Measurements from ENCODE around the gene PRR33.
"Not testable (repeated sequence)": the region's sequence is repeated elsewhere in the genome, so short reads cannot be mapped to it uniquely, and the experiment has no call there.

Gene PRR33

DNA sequence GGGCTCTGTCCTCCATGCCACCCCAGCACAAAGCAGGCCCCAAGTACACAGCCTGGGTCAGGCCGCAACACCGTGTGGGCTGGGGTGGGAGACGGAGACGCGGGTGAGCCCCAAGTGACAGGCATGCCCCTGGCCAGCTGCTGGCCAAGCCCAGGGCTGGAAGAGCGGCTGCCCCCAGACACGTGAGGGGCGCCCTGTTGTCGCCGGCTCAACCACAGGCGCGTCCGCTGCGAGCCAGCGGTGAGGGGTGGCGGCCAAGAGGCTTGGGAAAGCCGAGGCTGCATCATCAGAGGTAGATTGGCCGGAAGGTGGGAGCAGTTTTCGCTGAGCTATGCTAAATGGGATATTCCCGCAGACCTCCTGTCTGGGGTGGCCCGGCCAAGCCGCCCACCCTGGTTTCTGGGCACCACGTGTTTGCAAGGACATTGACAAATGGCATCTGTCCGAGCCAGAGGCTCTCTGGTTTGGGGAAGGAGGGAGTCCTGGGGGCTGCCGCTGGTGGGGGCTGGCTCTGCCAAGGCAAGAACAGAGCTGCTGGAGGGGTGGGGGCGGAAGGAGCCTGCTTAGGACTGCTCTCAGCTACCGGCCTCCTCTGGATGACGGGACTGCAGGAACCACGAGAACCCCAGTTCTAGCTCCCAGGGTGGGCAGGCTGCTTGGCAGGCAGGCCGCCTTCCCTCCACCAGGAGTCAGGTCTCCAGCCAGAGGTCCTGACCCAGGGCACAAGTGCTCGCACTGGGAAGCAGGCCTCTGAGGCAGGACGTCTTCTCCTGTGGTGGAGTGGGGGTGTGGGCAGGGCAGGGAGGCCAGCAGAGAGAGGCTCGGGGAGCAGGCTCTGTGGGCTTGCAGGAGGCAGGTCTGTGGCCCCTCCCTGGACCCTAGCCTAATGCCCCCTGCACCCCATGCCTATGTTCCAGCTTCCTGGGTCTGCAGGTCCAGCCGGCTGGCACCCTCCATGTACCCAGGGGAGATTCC lies 552 bp downstream of the PRR33 start:
- no peaks in the 10 kb centered on the region for H3K4me1 ChIP-seq (ENCODE audit: insufficient read depth, low read length)
- no peaks in the 10 kb centered on the region for H3K9me3 ChIP-seq (ENCODE audit: control insufficient read depth, insufficient read depth, low read length)
- no peak overlapping the region for H3K9ac ChIP-seq (ENCODE audit: low read depth, low read length)

DNA sequence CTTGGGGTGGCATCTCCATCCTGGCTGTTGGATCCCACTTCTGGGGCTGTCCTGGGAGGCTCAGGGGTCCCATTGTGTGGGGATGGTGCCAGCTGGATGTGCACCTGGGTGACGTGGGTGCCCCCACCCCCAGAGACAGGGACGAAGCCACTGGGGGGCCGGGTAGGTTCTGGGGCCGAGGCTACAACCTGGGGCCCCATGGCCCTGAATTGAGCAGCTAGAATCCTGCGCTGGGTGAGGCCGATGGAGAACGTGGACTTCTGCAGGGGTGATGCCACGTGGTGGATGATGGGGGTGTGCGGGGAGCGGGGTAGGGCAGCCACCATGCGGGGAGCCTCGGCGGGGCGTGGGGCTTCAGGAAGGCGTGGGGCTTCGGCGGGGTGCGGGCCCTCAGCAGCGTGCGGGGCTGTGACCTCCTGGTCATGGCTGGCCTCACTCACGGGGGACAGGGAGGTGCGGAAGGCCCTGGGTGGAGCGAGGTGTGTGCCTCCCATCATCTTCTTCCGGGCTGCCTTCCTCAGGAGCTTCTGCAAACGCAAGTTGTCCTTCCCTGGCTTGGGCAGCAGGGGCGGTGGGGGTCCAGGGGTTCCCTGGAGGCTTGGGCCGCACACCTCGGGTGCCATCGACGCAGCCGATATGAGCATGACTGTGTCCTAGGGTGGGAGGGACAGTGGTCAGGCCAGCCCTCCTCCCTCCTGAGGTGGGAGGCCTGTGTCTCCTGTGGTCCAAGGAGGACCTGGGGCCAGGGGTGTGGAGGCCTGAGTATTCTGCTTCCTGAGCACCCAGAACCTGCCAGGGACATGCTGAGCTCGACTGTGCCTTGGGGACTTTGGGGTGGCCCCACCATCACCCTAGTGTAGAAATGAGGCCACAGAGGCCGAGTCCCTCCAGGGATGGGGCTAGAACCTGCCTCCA lies 1.5 kb downstream of the PRR33 start:
- H3K9ac ChIP-seq (ENCODE audit: low read depth, low read length) = no peak overlapping the region
- no peaks in the 10 kb centered on the region for H3K4me1 ChIP-seq (ENCODE audit: insufficient read depth, low read length)
- no peaks in the 10 kb centered on the region for H3K36me3 ChIP-seq (ENCODE audit: insufficient read depth, low read length)
- no peaks in the 10 kb centered on the region for H3K9me3 ChIP-seq (ENCODE audit: control insufficient read depth, insufficient read depth, low read length)

More for the DNA sequence above, 552 bp downstream of the PRR33 start:
- no peaks in the 10 kb centered on the region for H3K36me3 ChIP-seq (ENCODE audit: insufficient read depth, low read length)

DNA sequence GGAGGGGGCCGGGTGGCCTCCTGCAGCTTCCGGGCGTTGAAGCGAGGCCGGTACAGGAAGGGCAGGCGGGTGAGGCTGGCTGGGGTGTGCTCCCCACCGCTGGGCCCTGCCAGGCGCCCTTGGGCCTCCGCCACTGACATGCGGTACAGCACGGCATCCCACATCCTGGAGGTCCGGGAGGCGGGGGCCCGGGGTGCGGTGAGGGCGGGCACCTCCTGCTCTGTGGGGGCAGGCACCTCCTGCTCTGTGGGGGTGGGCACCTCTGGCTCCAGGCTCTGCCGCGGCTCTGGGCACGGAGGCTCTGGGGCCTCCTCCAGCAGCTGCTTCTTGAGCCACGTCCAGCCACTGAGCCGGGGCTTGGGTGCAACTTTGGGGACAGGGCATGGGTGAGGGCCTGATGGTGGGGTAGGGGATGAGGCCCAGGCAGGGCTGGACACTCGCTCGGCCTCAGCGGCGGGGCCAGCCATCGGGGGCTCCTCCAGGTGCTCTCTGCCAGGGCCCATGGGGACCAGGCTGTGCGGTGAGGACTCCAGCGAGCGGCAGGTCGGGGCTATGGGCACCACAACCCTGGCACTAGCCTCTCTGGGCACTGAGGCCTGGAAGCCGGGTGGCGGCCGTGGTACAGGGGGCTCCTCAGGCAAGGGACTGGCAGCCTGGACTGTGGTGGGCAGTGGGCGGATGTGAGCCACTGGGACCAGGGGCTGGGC lies 2.3 kb downstream of the PRR33 start:
- no peaks in the 10 kb centered on the region for H3K36me3 ChIP-seq (ENCODE audit: insufficient read depth, low read length)
- no peak overlapping the region for H3K9ac ChIP-seq (ENCODE audit: low read depth, low read length)
- H3K4me1 ChIP-seq (ENCODE audit: insufficient read depth, low read length) = no peaks in the 10 kb centered on the region
- no peaks in the 10 kb centered on the region for H3K9me3 ChIP-seq (ENCODE audit: control insufficient read depth, insufficient read depth, low read length)

DNA sequence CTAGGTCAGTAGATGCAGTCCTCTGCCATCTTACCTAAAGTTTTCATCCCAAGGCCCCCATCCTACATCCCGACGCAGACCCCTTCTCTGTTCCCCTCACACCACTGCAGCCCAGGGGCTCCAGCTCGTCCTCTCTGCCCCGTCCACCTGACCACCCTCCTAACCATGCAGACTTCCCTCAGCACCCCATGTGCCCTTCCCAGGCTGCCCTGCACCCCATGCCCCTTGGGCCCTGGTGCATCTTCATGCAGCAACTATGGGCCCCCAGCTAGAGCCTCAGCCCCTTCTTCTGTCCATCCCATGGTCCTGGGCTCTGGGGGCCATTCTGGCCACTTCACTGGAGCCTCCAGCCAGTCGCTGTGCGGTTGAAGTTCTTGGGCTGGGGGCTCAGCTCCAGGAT lies 2.9 kb downstream of the PRR33 start:
- Histone ChIP-seq H3K9me3 (ENCODE audit: control insufficient read depth, insufficient read depth, low read length) (no peaks in the 10 kb centered on the region), H3K4me1 (ENCODE audit: insufficient read depth, low read length) (no peaks in the 10 kb centered on the region), H3K9ac (ENCODE audit: low read depth, low read length) (no peak overlapping the region), H3K36me3 (ENCODE audit: insufficient read depth, low read length) (no peaks in the 10 kb centered on the region)

DNA sequence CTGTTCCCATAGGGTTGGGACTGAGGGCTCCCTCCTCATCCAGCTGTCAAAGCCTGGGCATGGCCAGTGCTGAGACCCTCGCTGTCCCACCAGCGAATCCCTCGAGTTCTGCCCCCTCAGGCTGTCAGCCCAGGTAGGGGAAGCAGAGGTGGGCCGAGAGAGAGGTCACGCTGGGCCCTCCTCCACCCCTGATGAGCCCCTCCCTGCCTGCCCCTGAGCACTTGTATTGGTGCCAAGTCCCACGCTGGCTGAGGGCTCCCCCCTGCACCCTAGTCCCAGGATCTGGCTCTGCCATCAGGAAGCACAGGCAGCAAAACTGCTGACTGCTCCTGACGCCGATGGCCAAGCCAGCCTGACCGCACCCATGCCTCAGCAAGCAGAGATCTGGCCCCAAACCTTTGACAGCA lies 3.3 kb downstream of the PRR33 start:
- H3K9me3 ChIP-seq (ENCODE audit: control insufficient read depth, insufficient read depth, low read length) = no peaks in the 10 kb centered on the region
- H3K4me1 ChIP-seq (ENCODE audit: insufficient read depth, low read length) = no peaks in the 10 kb centered on the region
- no peak overlapping the region for H3K9ac ChIP-seq (ENCODE audit: low read depth, low read length)
- no peaks in the 10 kb centered on the region for H3K36me3 ChIP-seq (ENCODE audit: insufficient read depth, low read length)

DNA sequence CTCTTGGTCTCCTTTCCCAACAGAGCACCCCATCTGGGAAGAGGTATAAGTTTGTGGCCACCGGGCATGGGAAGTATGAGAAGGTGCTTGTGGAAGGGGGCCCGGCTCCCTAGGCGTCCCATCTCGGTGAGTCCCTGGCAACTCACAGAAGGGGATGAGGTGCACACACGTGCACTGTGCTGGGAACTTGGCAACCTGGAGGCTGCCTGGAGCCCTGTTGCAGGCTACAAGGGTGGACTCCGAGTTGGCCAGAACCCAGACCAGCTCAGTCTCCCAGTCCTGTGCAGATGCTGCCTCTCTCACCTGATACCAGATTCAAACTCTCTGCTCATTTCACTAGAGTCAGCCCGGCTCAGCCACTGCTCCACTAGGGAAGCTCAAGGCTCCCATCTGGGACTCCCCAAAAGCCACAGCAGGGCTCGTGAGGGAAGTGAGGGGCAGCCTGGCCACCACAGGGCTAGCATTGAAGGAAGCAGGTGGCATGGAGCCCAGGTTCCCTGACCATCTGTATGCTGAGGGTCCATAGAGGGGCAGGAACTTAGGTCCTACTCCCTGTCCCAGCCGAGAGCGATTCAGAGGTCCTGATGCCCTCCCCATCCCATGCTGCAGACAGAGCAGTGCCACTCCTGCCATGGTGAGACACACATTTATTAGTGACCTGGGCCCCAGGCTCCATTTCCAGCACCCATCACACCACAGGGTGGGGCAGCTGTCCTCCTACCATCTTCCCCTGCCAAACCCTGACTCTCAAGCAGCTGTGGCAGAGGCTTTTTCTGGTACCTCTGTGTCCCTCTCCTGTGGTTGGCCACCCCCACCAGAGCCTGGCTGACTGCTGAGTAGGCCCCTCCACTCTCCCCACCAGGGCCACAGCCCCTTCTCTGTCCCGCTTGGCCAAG lies 4.0 kb downstream of the PRR33 start:
- Histone ChIP-seq H3K9me3 (ENCODE audit: control insufficient read depth, insufficient read depth, low read length) (no peaks in the 10 kb centered on the region), H3K4me1 (ENCODE audit: insufficient read depth, low read length) (no peaks in the 10 kb centered on the region; the same call in 1 of the 2 replicates), H3K36me3 (ENCODE audit: insufficient read depth, low read length) (no peaks in the 10 kb centered on the region), H3K9ac (ENCODE audit: low read depth, low read length) (no peak overlapping the region)

DNA sequence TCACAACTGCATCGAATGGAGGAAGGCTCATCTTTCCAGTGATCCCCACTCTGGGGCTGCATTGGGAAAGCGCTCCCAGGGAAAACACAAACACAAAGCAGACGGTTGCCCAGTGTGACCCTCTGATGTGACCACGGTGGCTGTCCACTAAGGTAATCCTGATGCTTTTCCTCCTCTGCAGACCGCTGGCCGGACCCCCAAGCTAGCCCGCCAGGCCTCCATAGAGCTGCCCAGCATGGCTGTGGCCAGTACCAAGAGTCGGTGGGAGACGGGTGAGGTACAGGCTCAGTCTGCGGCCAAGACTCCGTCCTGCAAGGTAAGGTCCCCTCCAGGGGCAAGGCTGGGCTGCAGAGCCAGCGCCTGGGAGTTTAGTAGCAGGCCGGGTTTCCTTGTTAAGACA lies 5.1 kb downstream of the PRR33 start:
- H3K4me1 ChIP-seq (ENCODE audit: insufficient read depth, low read length); H3K9me3 ChIP-seq (ENCODE audit: control insufficient read depth, insufficient read depth, low read length); H3K9ac ChIP-seq (ENCODE audit: low read depth, low read length); H3K36me3 ChIP-seq (ENCODE audit: insufficient read depth, low read length): not testable (repeated sequence)

DNA sequence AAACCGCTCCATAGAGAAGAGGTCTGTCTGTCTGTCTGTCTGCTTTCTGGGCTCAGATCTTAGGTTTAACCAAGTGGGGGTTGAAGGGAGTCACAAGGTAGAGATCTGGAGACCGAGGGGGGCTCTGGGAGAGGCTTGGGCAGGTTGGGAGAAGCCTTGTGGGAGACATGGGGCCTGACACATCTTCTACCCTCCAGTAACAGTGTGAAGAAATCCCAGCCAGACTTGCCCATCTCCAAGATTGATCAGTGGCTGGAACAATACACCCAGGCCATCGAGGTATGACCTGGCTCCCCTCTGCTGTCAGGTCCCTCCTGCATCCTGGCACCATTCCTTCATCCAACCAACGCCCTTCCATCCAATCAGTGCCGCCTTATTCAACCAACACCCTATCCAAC lies 7.4 kb downstream of the PRR33 start:
- Histone ChIP-seq H3K9ac (ENCODE audit: low read depth, low read length) (no peak overlapping the region), H3K9me3 (ENCODE audit: control insufficient read depth, insufficient read depth, low read length) (no peaks in the 10 kb centered on the region), H3K4me1 (ENCODE audit: insufficient read depth, low read length) (no peaks in the 10 kb centered on the region; the same call in 1 of the 2 replicates), H3K36me3 (ENCODE audit: insufficient read depth, low read length) (no peaks in the 10 kb centered on the region)

DNA sequence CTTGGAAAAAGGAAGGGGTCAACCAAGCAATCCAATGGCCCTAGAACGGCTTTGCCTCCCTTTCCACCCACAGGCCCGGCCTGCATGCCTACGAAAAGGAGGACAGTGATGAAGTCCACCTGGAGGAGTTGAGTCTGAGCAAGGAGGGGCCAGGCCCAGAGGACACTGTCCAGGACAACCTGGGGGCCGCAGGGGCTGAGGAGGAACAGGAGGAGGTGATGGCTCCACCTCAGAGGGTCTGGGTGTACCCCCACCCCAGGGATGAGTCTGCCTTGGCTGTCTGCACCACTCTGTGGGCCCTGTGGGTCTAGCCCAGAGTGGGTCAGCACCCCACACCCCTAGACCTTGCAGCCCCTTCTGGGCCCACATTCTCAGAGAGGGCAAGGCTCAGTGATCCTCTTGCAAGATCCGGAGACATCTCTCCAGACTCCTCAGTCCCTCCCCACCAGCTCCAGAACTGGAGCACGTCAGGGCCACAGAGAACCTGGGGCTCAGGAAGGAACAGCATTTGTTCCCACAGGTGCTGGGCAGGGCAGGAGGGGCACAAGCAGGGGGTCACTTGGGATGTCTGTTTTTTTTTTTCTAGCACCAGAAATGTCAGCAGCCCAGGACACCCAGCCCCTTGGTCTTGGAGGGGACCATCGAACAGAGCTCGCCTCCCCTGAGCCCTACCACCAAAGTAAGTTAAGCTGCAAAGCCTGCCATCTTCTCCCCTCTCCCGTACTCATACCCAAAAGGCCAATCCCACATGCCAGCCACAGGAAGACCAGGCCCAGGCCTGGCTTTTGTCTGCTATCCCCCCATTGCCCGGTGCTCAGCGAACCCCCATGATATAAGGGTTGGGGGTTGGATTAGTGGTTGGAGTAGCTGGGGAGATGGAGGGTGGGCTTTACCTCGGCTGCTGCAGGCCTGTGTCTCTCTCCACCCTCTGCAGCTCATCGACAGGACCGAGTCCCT lies 8.1 kb downstream of the PRR33 start:
- H3K9ac ChIP-seq (ENCODE audit: low read depth, low read length) = no peak overlapping the region
- H3K9me3 ChIP-seq (ENCODE audit: control insufficient read depth, insufficient read depth, low read length) = no peaks in the 10 kb centered on the region
- no peaks in the 10 kb centered on the region for H3K36me3 ChIP-seq (ENCODE audit: insufficient read depth, low read length)
- no peaks in the 10 kb centered on the region; the same call in 1 of the 2 replicates for H3K4me1 ChIP-seq (ENCODE audit: insufficient read depth, low read length)

DNA sequence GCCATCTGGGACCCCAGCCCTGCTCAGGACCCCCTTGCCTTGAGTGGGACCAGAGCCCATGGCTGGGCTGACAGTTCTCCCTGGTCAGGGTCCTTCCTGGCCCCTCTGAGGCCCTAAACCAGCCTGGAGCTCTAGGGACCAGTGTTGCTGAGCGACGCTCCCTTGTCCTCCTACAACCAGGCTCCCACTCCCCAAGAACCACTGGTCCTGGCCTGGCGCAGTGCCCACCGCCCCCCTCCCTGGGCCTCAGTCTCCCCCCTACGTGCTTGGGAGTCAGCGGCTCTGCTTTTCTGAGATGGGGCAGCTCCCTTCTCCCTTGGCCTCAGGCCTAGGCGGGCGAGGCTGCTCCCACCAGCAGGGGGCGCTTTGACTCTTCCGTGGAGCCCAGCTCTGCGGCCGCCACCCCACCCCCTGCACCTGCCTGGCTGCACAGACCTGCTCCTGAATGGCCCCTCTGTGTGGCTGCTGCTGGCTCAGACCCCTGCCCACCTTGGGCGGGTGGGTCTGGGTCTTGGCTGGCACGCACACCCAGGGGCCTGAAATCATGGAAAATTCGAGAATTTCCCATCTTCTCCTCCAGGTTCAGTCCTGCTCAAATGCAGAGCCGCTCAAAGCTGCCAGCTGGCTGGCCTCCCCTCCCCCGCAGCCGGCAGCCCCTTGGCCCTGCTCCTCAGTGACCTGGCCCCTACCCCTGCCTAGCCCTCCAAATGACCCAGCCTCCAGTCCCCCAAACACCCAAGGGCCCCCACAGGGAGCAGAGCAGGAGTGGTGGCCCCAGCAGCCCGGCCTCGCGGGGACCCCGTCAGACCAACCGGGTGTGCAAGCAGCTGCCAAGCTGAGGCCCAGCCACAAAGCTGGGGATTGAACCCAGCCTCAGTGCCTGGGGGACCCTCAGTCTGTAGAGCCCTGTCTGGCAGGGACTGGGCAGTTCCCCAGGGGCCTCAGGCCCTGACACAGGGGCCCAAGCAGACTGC lies 9.1 kb downstream of the PRR33 start:
- no peaks in the 10 kb centered on the region for H3K36me3 ChIP-seq (ENCODE audit: insufficient read depth, low read length)
- H3K9ac ChIP-seq (ENCODE audit: low read depth, low read length) = no peak overlapping the region
- H3K9me3 ChIP-seq (ENCODE audit: control insufficient read depth, insufficient read depth, low read length) = no peaks in the 10 kb centered on the region
- no peaks in the 10 kb centered on the region; the same call in 1 of the 2 replicates for H3K4me1 ChIP-seq (ENCODE audit: insufficient read depth, low read length)

DNA sequence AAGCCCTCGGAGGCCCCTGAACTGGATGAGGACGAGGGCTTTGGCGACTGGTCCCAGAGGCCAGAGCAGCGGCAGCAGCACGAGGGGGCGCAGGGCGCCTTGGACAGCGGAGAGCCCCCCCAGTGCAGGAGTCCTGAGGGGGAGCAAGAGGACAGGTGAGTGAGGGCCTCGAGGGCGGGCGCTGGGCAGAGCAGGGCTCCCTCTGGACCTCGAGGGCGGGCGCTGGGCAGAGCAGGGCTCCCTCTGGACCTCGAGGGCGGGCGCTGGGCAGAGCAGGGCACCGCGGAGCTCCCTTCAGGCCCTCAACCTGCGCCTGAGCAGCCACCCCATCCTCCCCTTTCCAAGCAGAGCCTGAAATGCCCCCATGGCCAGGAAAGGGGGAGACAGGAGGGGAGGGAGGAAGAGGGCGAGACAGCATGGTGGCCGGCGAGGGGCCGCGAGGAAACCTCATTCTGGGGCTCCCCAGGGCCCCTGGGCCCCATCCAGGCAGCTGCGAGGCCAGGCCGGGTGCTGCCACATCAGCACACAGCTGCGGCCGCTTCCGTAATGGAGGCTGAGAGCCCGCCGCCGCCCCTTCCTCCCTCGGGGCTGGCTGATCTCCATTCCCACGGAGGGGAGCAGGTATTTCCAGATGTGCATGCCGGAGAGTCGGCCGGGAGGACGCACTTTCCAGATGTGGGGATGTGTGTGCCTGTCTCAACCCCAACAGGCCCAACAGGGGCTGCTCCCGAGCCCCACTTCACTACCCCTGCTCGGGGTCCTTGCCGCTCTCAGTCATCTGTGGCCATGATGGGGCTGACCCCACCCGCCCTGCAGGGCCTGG lies 10.0 kb downstream of the PRR33 start:
- Histone ChIP-seq H3K9me3 (ENCODE audit: control insufficient read depth, insufficient read depth, low read length) (no peaks in the 10 kb centered on the region), H3K36me3 (ENCODE audit: insufficient read depth, low read length) (no peaks in the 10 kb centered on the region), H3K9ac (ENCODE audit: low read depth, low read length) (no peak overlapping the region), H3K4me1 (ENCODE audit: insufficient read depth, low read length) (peaks cover 4% of the 10 kb centered on the region; the same call in 1 of the 2 replicates)
